IPS-18a (cell line): ENCODE data around the gene TTLL11.
"Not testable (repeated sequence)": the region's sequence is repeated elsewhere in the genome, so short reads cannot be mapped to it uniquely, and the experiment has no call there.

Experiments used
- H3K27ac ChIP-seq: one replicate; pipeline ENCODE4 v1.5.1; 2013; ENCODE audit warnings: low read length
- H3K27me3 ChIP-seq: one replicate; pipeline ENCODE4 v1.6.1; 2013; ENCODE audit warnings: mild to moderate bottlenecking, low read length; ENCODE audit not compliant: control insufficient read depth, insufficient read depth
- H3K36me3 ChIP-seq: one replicate; pipeline ENCODE4 v1.6.1; 2013; ENCODE audit warnings: low read depth, low read length; ENCODE audit not compliant: control insufficient read depth
- H3K4me1 ChIP-seq: one replicate; pipeline ENCODE4 v1.6.1; 2013; ENCODE audit warnings: low read depth, low read length; ENCODE audit not compliant: control insufficient read depth
- H3K4me3 ChIP-seq: one replicate; pipeline ENCODE4 v1.5.1; 2013; ENCODE audit warnings: low read length
- H3K9ac ChIP-seq: one replicate; pipeline ENCODE4 v1.6.1; 2013; ENCODE audit warnings: mild to moderate bottlenecking, low read length, moderate library complexity
- H3K9me3 ChIP-seq: one replicate; pipeline ENCODE4 v1.6.1; 2013; ENCODE audit warnings: low read depth, low read length; ENCODE audit not compliant: control insufficient read depth

The TTLL11 gene

DNA sequence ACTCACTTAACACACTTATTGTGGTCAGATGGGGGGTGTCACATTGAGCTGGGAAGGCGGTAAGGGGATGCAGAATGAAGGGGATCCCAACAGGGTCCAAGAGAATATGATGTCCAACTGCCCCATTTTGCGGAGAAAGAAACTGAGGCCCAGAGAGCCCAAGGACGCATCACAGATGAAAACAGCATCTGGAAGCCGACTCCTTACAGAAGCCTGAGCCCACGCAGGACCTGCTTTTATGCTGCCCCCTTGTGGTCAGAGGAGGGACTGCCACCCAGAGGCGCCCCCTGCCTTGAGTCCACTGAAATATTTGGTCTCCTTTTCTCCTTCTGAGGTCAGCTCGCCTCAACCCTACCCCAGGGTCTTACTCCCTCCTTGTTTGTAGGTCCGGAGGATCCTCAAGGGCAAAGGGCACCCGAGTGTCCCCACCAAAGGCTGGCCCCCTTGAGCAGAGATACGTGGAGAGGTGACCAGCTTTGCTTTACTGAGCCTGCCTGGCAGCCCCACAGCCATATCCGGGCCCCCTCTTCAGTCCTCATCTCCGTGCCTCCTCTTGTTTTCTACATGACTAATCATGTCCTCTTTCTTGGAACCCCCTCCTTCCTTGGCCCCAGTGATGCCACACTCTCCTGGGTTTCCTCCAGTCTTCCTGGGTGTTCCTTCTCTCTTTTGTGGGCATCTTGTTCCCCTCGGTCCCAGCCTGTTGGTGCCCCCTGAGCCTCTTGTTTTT, 30.0 kb upstream of the TTLL11 start:
- H3K4me1 ChIP-seq, result no peaks in the 10 kb centered on the region
- no peak overlapping the region for H3K4me3 ChIP-seq
- no peak overlapping the region for H3K27ac ChIP-seq
- no peak overlapping the region for H3K9ac ChIP-seq
- no peaks in the 10 kb centered on the region for H3K36me3 ChIP-seq
- no peaks in the 10 kb centered on the region for H3K9me3 ChIP-seq
- peaks cover 31% of the 10 kb centered on the region for H3K27me3 ChIP-seq

DNA sequence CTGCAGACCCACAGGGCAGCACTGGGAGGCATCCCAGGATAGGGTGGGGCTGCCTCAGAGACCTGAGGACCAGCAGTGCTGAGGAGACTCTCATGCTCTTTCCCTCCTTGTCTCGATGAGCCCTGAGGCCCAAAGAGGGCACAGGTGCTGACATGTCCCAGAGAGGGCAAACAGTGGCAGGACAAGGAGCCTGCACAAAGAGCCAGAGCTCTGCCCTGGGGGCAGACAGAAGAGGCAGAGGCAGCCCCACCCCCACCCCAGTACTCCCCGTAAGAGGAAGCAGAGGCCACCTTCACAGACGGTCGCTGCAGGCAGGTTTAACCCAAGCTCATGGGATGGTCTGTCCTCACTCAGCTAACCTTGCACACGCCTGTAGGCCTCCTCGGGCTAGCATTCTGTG, 29.4 kb upstream of the TTLL11 start:
- Histone ChIP-seq H3K9ac (no peak overlapping the region), H3K27me3 (peaks cover 29% of the 10 kb centered on the region), H3K36me3 (no peaks in the 10 kb centered on the region), H3K9me3 (no peaks in the 10 kb centered on the region), H3K4me3 (no peak overlapping the region), H3K4me1 (no peaks in the 10 kb centered on the region), H3K27ac (no peak overlapping the region)

DNA sequence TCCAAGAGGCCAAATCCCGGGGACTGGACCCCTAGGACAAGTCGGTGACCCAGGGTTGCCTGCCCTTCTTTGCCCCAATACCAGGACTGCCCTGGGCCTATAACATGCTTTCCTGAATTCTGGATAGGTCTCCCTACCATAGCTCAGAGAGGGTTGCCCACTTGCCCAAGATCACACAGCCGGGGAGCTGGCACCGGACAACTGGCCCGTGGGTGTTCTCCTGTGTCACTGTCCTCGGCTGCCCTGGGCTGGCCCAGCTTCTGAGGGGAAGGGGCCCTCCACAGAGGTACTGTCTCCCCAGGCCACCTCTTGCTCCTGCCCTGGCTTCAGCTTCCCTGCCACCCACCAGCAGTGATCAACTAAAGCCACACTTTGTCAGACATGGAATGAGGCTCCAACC, 28.8 kb upstream of the TTLL11 start:
- Histone ChIP-seq H3K4me3 (no peak overlapping the region), H3K9me3 (no peaks in the 10 kb centered on the region), H3K27me3 (peaks cover 24% of the 10 kb centered on the region), H3K4me1 (no peaks in the 10 kb centered on the region), H3K9ac (no peak overlapping the region), H3K36me3 (no peaks in the 10 kb centered on the region), H3K27ac (no peak overlapping the region)

- no peaks in the 10 kb centered on the region for H3K9me3 ChIP-seq
- H3K36me3 ChIP-seq, result no peaks in the 10 kb centered on the region
- peaks cover under 1% of the 10 kb centered on the region for H3K4me1 ChIP-seq
- no peak overlapping the region for H3K4me3 ChIP-seq
- no peak overlapping the region for H3K27ac ChIP-seq
- H3K27me3 ChIP-seq, result peaks cover 19% of the 10 kb centered on the region
- no peak overlapping the region for H3K9ac ChIP-seq
Measured at GRCh38 chr9:122121391-122121790, 28.3 kb upstream of the TTLL11 start.

- no peak overlapping the region for H3K9ac ChIP-seq
- H3K9me3 ChIP-seq, result no peaks in the 10 kb centered on the region
- peaks cover 8% of the 10 kb centered on the region for H3K4me1 ChIP-seq
- H3K27me3 ChIP-seq, result peaks cover 10% of the 10 kb centered on the region
- H3K36me3 ChIP-seq, result no peaks in the 10 kb centered on the region
- no peak overlapping the region for H3K27ac ChIP-seq
- no peak overlapping the region for H3K4me3 ChIP-seq
Measured at GRCh38 chr9:122120316-122121071, 27.4 kb upstream of the TTLL11 start.

- Histone ChIP-seq H3K27ac (no peak overlapping the region), H3K36me3 (no peaks in the 10 kb centered on the region), H3K27me3 (peaks cover 2% of the 10 kb centered on the region), H3K4me1 (peaks cover 9% of the 10 kb centered on the region), H3K4me3 (no peak overlapping the region), H3K9me3 (no peaks in the 10 kb centered on the region), H3K9ac (no peak overlapping the region)
Measured at GRCh38 chr9:122119721-122120120, 26.6 kb upstream of the TTLL11 start.

GRCh38 chr9:122119166-122119521, 26.0 kb upstream of the TTLL11 start:
- H3K9me3 ChIP-seq, result no peaks in the 10 kb centered on the region
- no peak overlapping the region for H3K27ac ChIP-seq
- H3K4me1 ChIP-seq, result peaks cover 9% of the 10 kb centered on the region
- H3K4me3 ChIP-seq, result no peak overlapping the region
- no peaks in the 10 kb centered on the region for H3K27me3 ChIP-seq
- no peak overlapping the region for H3K9ac ChIP-seq
- no peaks in the 10 kb centered on the region for H3K36me3 ChIP-seq

DNA sequence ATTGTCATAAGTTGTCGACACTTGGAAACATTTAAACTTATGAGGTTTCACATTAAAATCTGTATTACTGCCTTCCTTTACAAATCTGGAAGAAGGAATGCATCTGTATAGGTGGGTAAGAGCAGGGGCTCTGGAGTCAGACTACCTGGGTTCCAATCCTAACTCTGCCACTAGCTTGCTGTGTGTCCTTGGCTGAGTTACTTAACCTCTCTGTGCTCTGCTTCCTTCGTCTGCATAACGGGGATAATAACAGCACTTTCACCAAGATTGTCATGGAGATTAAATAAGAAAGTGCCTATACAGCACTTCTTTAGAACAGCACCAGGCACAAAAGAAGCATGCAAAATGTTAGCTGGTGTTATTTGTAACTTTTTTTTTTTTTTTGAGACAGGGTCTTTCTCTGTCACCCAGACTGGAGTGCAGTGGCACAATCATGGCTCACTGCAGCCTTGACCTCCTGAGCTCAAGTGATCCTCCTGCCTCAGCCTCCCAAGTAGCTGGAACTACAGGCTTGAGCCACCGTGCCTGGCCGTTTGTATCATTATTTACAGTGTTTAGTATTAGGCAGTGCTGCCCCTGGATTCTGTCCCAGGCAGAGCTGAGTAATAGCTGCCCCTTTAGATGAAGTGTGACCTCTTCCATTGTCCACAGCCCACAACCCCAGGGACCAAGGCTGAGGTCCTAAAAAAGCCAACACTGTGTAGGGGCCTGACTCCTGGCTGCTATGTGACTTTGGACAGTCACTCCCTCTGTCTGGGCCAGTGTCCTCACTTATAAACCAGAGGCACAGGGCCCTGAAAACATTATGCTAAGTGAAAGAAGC, 25.4 kb upstream of the TTLL11 start:
- H3K9ac ChIP-seq, result no peak overlapping the region
- peaks cover 12% of the 10 kb centered on the region for H3K4me1 ChIP-seq
- no peaks in the 10 kb centered on the region for H3K36me3 ChIP-seq
- no peak overlapping the region for H3K4me3 ChIP-seq
- H3K9me3 ChIP-seq, result no peaks in the 10 kb centered on the region
- no peak overlapping the region for H3K27ac ChIP-seq
- H3K27me3 ChIP-seq, result no peaks in the 10 kb centered on the region

- H3K4me1 ChIP-seq, result peaks cover 16% of the 10 kb centered on the region
- H3K27ac ChIP-seq, H3K4me3 ChIP-seq, H3K27me3 ChIP-seq, H3K9ac ChIP-seq, H3K9me3 ChIP-seq, H3K36me3 ChIP-seq: not testable (repeated sequence)
Measured at GRCh38 chr9:122117241-122117640, 24.1 kb upstream of the TTLL11 start.

- no peak overlapping the region for H3K27ac ChIP-seq
- H3K4me3 ChIP-seq, result no peak overlapping the region
- H3K9ac ChIP-seq, result no peak overlapping the region
- no peaks in the 10 kb centered on the region for H3K27me3 ChIP-seq
- no peaks in the 10 kb centered on the region for H3K9me3 ChIP-seq
- peaks cover 16% of the 10 kb centered on the region for H3K4me1 ChIP-seq
- H3K36me3 ChIP-seq, result no peaks in the 10 kb centered on the region
Measured at GRCh38 chr9:122116448-122117173, 23.5 kb upstream of the TTLL11 start.

GRCh38 chr9:122116040-122116439, 22.9 kb upstream of the TTLL11 start:
- H3K4me1 ChIP-seq, result peaks cover 16% of the 10 kb centered on the region
- H3K9me3 ChIP-seq, result no peaks in the 10 kb centered on the region
- no peak overlapping the region for H3K4me3 ChIP-seq
- no peaks in the 10 kb centered on the region for H3K36me3 ChIP-seq
- no peak overlapping the region for H3K9ac ChIP-seq
- no peak overlapping the region for H3K27ac ChIP-seq
- no peaks in the 10 kb centered on the region for H3K27me3 ChIP-seq
